Stimulated activated CD4-positive, alpha-beta T cell treated with anti-CD3 and anti-CD28 coated beads, TNF-alpha, amount 100 ng/mL, for 48 hours (primary cell): ENCODE measurements around the gene CCND1.

ENCODE experiments used
- DNase-seq, 3 donors: peaks; one replicate each; pipeline ENCODE4 v3.0.0-alpha.2; 2020; ENCODE audit warnings: low read depth in 3 of 3

CCND1 gene

GRCh38 chr11:69640995-69641581 lies at the start of gene CCND1:
TSS of gene CCND1 (plus strand) at chr11:69641156. CDS start at chr11:69641314, 158 bp downstream.
- no peak for DNase-seq

GRCh38 chr11:69592986-69593650 lies 47.8 kb upstream of the CCND1 start:
- no peak for DNase-seq

GRCh38 chr11:69593851-69594250 lies 47.1 kb upstream of the CCND1 start:
- DNase-seq = no peak

- no peak for DNase-seq
Observed at GRCh38 chr11:69594481-69594880, 46.5 kb upstream of the CCND1 start.

GRCh38 chr11:69595805-69596665 lies 44.9 kb upstream of the CCND1 start:
- DNase-seq = no peak

- no peak for DNase-seq
Observed at GRCh38 chr11:69598147-69598546, 42.8 kb upstream of the CCND1 start.

GRCh38 chr11:69599502-69599901 lies 41.5 kb upstream of the CCND1 start:
- no peak for DNase-seq

GRCh38 chr11:69600001-69600400 lies 41.0 kb upstream of the CCND1 start:
- no peak for DNase-seq

GRCh38 chr11:69601011-69601975 lies 39.7 kb upstream of the CCND1 start:
- no peak for DNase-seq

GRCh38 chr11:69603111-69603836 lies 37.7 kb upstream of the CCND1 start:
- no peak for DNase-seq

GRCh38 chr11:69604055-69604454 lies 36.9 kb upstream of the CCND1 start:
- DNase-seq = no peak

- no peak for DNase-seq
Observed at GRCh38 chr11:69605737-69606526, 35.0 kb upstream of the CCND1 start.

GRCh38 chr11:69609351-69609750 lies 31.6 kb upstream of the CCND1 start:
- no peak for DNase-seq

- DNase-seq = no peak
Observed at GRCh38 chr11:69611548-69612526, 29.1 kb upstream of the CCND1 start.

- no peak for DNase-seq
Observed at GRCh38 chr11:69613594-69613993, 27.4 kb upstream of the CCND1 start.

GRCh38 chr11:69614085-69614484 lies 26.9 kb upstream of the CCND1 start:
- DNase-seq = no peak

GRCh38 chr11:69615545-69616278 lies 25.2 kb upstream of the CCND1 start:
- DNase-seq = no peak

- DNase-seq = no peak
Observed at GRCh38 chr11:69617220-69617619, 23.7 kb upstream of the CCND1 start.
